ENCODE measurements around the gene IQSEC2. TPM values are rescaled to one million over a fixed set of nuclear protein-coding genes. Genes with fewer than 3 reads are reported as not detected.

Gene IQSEC2
- total and polyA plus RNA-seq, 2 of the 8 experiments (the other 6 are each of a cell fraction or from before 2014, with no cell fraction given), result 6.1 to 54.9 TPM

DNA sequence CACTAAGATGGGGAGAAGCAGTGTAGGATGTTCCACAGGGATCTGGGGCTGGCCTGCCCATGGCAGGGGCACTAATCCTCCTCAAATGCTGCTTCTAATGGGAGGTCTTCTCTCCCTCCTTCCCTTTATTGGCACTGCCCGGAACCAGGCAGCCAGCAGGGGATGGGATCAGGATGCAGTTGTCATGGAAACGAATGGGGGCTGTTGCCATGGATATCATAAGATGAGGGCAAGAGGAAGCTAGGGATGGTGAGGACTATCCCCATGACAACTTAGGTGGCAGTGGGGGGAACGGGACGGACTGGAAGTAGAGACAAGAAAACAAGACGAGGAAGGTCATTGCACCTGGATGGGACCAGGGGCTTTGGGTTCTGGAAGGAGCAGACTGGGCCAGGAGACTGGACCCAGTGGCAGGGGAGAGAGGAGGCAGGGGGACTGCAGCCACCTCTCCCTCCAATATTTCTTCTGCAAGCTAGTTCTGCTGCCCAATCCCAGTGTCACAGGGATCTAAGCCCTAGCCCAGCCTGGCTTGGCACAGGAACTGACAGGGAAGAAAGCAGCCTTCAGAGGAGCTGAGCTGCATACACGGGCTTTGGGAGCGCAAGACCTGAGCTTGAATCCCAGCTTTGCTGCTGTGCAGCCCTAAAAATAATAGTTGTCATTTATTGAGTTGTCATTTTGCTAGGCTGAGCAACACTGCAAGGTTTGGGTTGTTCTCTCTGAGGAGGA, 19.0 kb downstream of the IQSEC2 start:
- H3K9me3 ChIP-seq (ENCODE audit: insufficient read depth in 2 of 2, low read depth in 1 of 2, low read length in 1 of 2), result no peaks in the 10 kb centered on the region
- WGBS, 2 experiments (ENCODE audit: extremely low coverage in 1 of 2, insufficient coverage in 1 of 2, insufficient read length in 1 of 2, insufficient replicate concordance in 2 of 2, low coverage in 1 of 2, low lambda C conversion rate in 2 of 2, missing lambda C conversion rate in 1 of 2), result 93% methylated on average over 6 of the region's 7 CpGs; no CpG with 5 or more reads in 1 of the 2 experiments
- H3K18ac ChIP-seq (ENCODE audit: extremely low read depth, low read length), result no peak overlapping the region
- H3K27me3 ChIP-seq (replicated peaks in 1 of 4; ENCODE audit: control insufficient read depth in 3 of 4, extremely low read depth in 1 of 4, insufficient read depth in 3 of 4, low read length in 3 of 4), result no peaks in the 10 kb centered on the region
- TF ChIP-seq CTBP2 (IDR thresholded peaks at IDR 0.05; ENCODE audit: borderline replicate concordance, insufficient read depth, insufficient read length, low read length), result no peak
- H2AFZ ChIP-seq (ENCODE audit: low read length), result no peak overlapping the region
- H3K79me1 ChIP-seq (ENCODE audit: low read depth, low read length), result no peaks in the 10 kb centered on the region; the same call in 1 of the 2 replicates
- H2BK120ac ChIP-seq (replicated peaks; ENCODE audit: low read depth, low read length), result no peak overlapping the region
- CTCF ChIA-PET (ENCODE audit: partially characterized antibody), result interaction anchor here (1.1 to 1.4 kb wide), 2 partner anchors 19 to 22 kb away, joined by 3 to 4 read pairs; partner anchors contain the start of gene IQSEC2
- FAIRE-seq, result no peak
- H3K4ac ChIP-seq (replicated peaks; ENCODE audit: insufficient read length, low read depth, low read length), result no peak overlapping the region
- H3K23me2 ChIP-seq (ENCODE audit: low read depth, low read length), result no peaks in the 10 kb centered on the region
- H4K5ac ChIP-seq (ENCODE audit: insufficient read length, low read depth, low read length), result no peak overlapping the region
- no peak for DNase-seq (ENCODE audit: low read depth in 1 of 2, low spot score in 2 of 2)
- no peaks in the 10 kb centered on the region for H3K4me1 ChIP-seq (replicated peaks in 1 of 4; ENCODE audit: control insufficient read depth in 3 of 4, insufficient read depth in 4 of 4, low read length in 3 of 4)
- H4K8ac ChIP-seq (ENCODE audit: extremely low read depth, insufficient read depth, low read length), result no peak overlapping the region
- POLR2A ChIA-PET (ENCODE audit: partially characterized antibody), result interaction anchor here (0.9 kb wide), 1 partner anchor 160 kb away, joined by 4 read pairs; the partner anchor contains the start of genes RIBC1 and SMC1A
- no peak overlapping the region for H2BK15ac ChIP-seq (ENCODE audit: low read length)
- H2BK20ac ChIP-seq (ENCODE audit: low read length), result no peak overlapping the region
- no peak overlapping the region for H3K4me3 ChIP-seq (ENCODE audit: extremely low read depth in 1 of 4, insufficient read depth in 2 of 4, low read depth in 3 of 4, low read length in 4 of 4)
- H2AK5ac ChIP-seq (ENCODE audit: low read depth, low read length), result no peak overlapping the region
- H3K23ac ChIP-seq (ENCODE audit: insufficient read length), result no peak overlapping the region
- H4K20me1 ChIP-seq (replicated peaks in 1 of 2; ENCODE audit: control insufficient read depth in 1 of 2, insufficient read depth in 2 of 2, low read length in 2 of 2), result peaks cover 0 to 1% of the 10 kb centered on the region in 2 experiments
- H3K9ac ChIP-seq (replicated peaks in 1 of 4; ENCODE audit: extremely low read depth in 1 of 4, low read depth in 3 of 4, low read length in 3 of 4), result no peak overlapping the region
- no peaks in the 10 kb centered on the region for H3K79me2 ChIP-seq (ENCODE audit: control insufficient read depth in 1 of 2, insufficient read depth in 2 of 2, low read length in 2 of 2)
- H2BK12ac ChIP-seq (ENCODE audit: low read depth, low read length), result no peak overlapping the region
- H3K14ac ChIP-seq (ENCODE audit: insufficient read length), result no peak overlapping the region
- no peak overlapping the region for H2BK5ac ChIP-seq (ENCODE audit: low read depth, low read length)
- H3K56ac ChIP-seq (replicated peaks; ENCODE audit: insufficient read length, low read depth, low read length), result no peak overlapping the region
- no peak overlapping the region for H4K91ac ChIP-seq (replicated peaks; ENCODE audit: insufficient read length, low read length)
- H3K36me3 ChIP-seq (ENCODE audit: control insufficient read depth in 2 of 4, insufficient read depth in 4 of 4, low read length in 3 of 4), result no peaks in the 10 kb centered on the region
- H3K27ac ChIP-seq (ENCODE audit: low read depth, low read length), result no peak overlapping the region
- H3K4me2 ChIP-seq (ENCODE audit: insufficient read depth in 1 of 2, low read depth in 2 of 2, low read length in 2 of 2), result no peak overlapping the region

Measured in H1 (cell line).